NCI-H2227 treated with DMSO at 0.1 percent for 48 hours (cell line): ENCODE results near the gene ADSS1.
"Not testable (repeated sequence)": the region's sequence is repeated elsewhere in the genome, so short reads cannot be mapped to it uniquely, and the experiment has no call there.

Experiments
- DNase-seq: peaks from one replicate; lab custom pipeline; 2025; lab: John Stamatoyannopoulos, UW

The ADSS1 gene

GRCh38 chr14:104734601-104734990, 10.6 kb downstream of the ADSS1 start:
- DNase-seq, result no peak

GRCh38 chr14:104734991-104735779, 11.2 kb downstream of the ADSS1 start:
- DNase-seq, result no peak

GRCh38 chr14:104735830-104736642, 12.0 kb downstream of the ADSS1 start:
- DNase-seq, result no peak

- no peak for DNase-seq
Measured at GRCh38 chr14:104738375-104739019, 14.5 kb downstream of the ADSS1 start.

- DNase-seq, result no peak
Measured at GRCh38 chr14:104739026-104739425, 15.0 kb downstream of the ADSS1 start.

- no peak for DNase-seq
Measured at GRCh38 chr14:104739546-104740516, 15.8 kb downstream of the ADSS1 start.

- DNase-seq, result no peak
Measured at GRCh38 chr14:104741108-104741802, 17.2 kb downstream of the ADSS1 start.

- DNase-seq, result no peak
Measured at GRCh38 chr14:104741803-104742251, 17.8 kb downstream of the ADSS1 start.

- no peak for DNase-seq
Measured at GRCh38 chr14:104742586-104743455, 18.8 kb downstream of the ADSS1 start.

GRCh38 chr14:104743461-104744380, 19.7 kb downstream of the ADSS1 start:
- no peak for DNase-seq

GRCh38 chr14:104744484-104744883, 20.5 kb downstream of the ADSS1 start:
- DNase-seq, result no peak

- DNase-seq, result no peak
Measured at GRCh38 chr14:104745431-104745830, 21.4 kb downstream of the ADSS1 start.

GRCh38 chr14:104746071-104746545, 22.1 kb downstream of the ADSS1 start:
- DNase-seq, result no peak

- no peak for DNase-seq
Measured at GRCh38 chr14:104746934-104747481, 23.0 kb downstream of the ADSS1 start.

GRCh38 chr14:104747876-104748275, 23.8 kb downstream of the ADSS1 start:
- no peak for DNase-seq

- no peak for DNase-seq
Measured at GRCh38 chr14:104749111-104749649, 25.2 kb downstream of the ADSS1 start.

GRCh38 chr14:104750056-104750752, 26.2 kb downstream of the ADSS1 start:
- DNase-seq, result no peak

- DNase-seq, result not testable (repeated sequence)
Measured at GRCh38 chr14:104750753-104751057, 26.7 kb downstream of the ADSS1 start.
